GM19351 (cell line): ENCODE data around the gene ANKRD12.
"Not testable (repeated sequence)": the region's sequence is repeated elsewhere in the genome, so short reads cannot be mapped to it uniquely, and the experiment has no call there.

Experiments
- ATAC-seq: cut with Tn5 transposase; IDR thresholded peaks from one replicate; pipeline ENCODE4 v1.9.1; 2021; ENCODE audit warnings: mild to moderate bottlenecking, moderate library complexity; ENCODE audit not compliant: unreplicated experiment

ANKRD12 gene

GRCh38 chr18:9226463-9226862, 89.9 kb downstream of the ANKRD12 start:
- no peak for ATAC-seq

GRCh38 chr18:9231852-9232486, 95.4 kb downstream of the ANKRD12 start:
- ATAC-seq, result no peak

GRCh38 chr18:9232977-9233376, 96.4 kb downstream of the ANKRD12 start:
- ATAC-seq, result no peak

- ATAC-seq, result no peak
Observed at GRCh38 chr18:9233771-9234440, 97.3 kb downstream of the ANKRD12 start.

- ATAC-seq, result no peak
Observed at GRCh38 chr18:9234528-9234927, 97.9 kb downstream of the ANKRD12 start.

GRCh38 chr18:9237981-9238380, 101.4 kb downstream of the ANKRD12 start:
- no peak for ATAC-seq

- no peak for ATAC-seq
Observed at GRCh38 chr18:9239720-9240119, 103.1 kb downstream of the ANKRD12 start.

GRCh38 chr18:9240270-9240669, 103.7 kb downstream of the ANKRD12 start:
- no peak for ATAC-seq

GRCh38 chr18:9243029-9243428, 106.4 kb downstream of the ANKRD12 start:
- ATAC-seq, result no peak

GRCh38 chr18:9244376-9244775, 107.8 kb downstream of the ANKRD12 start:
- ATAC-seq, result no peak

GRCh38 chr18:9248661-9249060, 112.1 kb downstream of the ANKRD12 start:
- ATAC-seq, result no peak

- ATAC-seq, result no peak
Observed at GRCh38 chr18:9249254-9249653, 112.7 kb downstream of the ANKRD12 start.

- ATAC-seq, result no peak
Observed at GRCh38 chr18:9259173-9259572, 122.6 kb downstream of the ANKRD12 start.

- no peak for ATAC-seq
Observed at GRCh38 chr18:9260388-9261380, 124.1 kb downstream of the ANKRD12 start.

GRCh38 chr18:9263264-9263663, 126.7 kb downstream of the ANKRD12 start:
- no peak for ATAC-seq

- ATAC-seq, result not testable (repeated sequence)
Observed at GRCh38 chr18:9264797-9265196, 128.2 kb downstream of the ANKRD12 start.

GRCh38 chr18:9273221-9273620, 136.6 kb downstream of the ANKRD12 start:
- no peak for ATAC-seq

- ATAC-seq, result no peak
Observed at GRCh38 chr18:9275890-9276289, 139.3 kb downstream of the ANKRD12 start.

GRCh38 chr18:9278028-9278427, 141.4 kb downstream of the ANKRD12 start:
- no peak for ATAC-seq

- ATAC-seq, result no peak
Observed at GRCh38 chr18:9280849-9281248, 144.3 kb downstream of the ANKRD12 start.

- no peak for ATAC-seq
Observed at GRCh38 chr18:9281780-9282179, 145.2 kb downstream of the ANKRD12 start.

- no peak for ATAC-seq
Observed at GRCh38 chr18:9283791-9284190, 147.2 kb downstream of the ANKRD12 start.
